Activated CD4-positive, alpha-beta T cell treated with anti-CD3 and anti-CD28 coated beads for 24 hours (primary cell): ENCODE results near the gene ZNF575.
"Not testable (repeated sequence)": the region's sequence is repeated elsewhere in the genome, so short reads cannot be mapped to it uniquely, and the experiment has no call there.

ENCODE experiments used
- DNase-seq, 2 donors: peaks; one replicate each; pipeline ENCODE4 v3.0.0-alpha.2; 2020; ENCODE audit warnings: low read depth in 2 of 2

Gene ZNF575

DNA sequence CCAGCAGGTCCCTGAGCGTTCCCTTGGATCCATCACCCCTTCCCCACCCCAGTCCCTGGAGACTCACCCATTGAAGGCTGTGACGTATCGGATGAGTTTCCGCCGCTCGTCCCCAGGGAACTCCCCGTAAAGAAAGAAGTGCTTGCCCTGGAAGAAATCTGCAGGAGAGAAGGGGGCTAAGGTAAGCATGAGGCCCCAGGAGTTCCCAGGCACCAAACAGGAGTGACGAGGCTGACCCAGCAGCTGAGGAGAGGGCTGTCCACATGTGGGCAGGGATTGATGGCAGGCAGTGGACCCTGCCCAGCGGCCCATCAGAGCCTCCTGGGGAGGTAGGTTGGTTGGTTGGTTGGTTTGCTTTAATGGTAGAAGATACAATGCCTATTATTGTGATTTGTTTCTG is 11.1 kb downstream of the ZNF575 start:
- DNase-seq, result no peak

- no peak for DNase-seq
Observed at GRCh38 chr19:43545276-43545675, 12.3 kb downstream of the ZNF575 start.

- no peak for DNase-seq
Observed at GRCh38 chr19:43545981-43546380, 13.0 kb downstream of the ZNF575 start.

GRCh38 chr19:43546581-43546980 is 13.6 kb downstream of the ZNF575 start:
- DNase-seq, result no peak

DNA sequence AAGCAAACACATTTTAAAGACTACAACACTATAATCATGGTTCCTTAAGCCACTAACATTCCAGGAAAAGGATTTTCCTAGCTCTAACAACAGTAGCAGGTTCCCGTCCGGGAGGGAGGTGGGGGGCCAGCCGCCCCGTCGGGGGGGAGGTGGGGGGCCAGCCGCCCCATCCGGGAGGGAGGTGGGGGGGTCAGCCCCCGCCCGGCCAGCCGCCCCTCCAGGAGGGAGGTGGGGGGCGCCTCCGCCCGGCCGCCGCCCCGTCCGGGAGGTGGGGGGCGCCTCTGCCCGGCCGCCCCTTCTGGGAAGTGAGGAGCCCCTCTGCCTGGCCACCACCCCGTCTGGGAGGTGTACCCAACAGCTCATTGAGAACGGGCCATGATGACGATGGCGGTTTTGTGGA is 14.9 kb downstream of the ZNF575 start:
- DNase-seq, result not testable (repeated sequence)

DNA sequence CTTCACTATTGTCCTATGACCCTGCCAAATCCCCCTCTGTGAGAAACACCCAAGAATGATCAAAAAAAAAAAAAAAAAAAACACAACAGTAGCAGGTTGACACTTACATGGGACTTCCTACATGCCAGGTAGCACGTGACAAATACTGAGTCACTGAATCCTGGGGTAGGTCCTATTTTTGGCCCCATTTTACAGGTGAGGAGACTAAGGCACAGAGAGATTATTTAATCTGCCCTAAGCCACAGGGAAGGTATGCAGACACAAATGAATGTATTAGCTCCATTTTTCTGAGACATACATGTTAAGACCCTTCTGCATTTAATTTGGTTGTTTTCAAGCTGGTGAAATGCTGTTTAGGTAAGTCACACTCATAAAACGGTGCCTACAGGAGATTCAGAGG is 15.7 kb downstream of the ZNF575 start:
- no peak for DNase-seq

GRCh38 chr19:43551399-43552197 is 18.6 kb downstream of the ZNF575 start:
- no peak for DNase-seq

- no peak for DNase-seq
Observed at GRCh38 chr19:43552198-43552450, 19.1 kb downstream of the ZNF575 start.

GRCh38 chr19:43552616-43553015 is 19.6 kb downstream of the ZNF575 start:
- no peak for DNase-seq

DNA sequence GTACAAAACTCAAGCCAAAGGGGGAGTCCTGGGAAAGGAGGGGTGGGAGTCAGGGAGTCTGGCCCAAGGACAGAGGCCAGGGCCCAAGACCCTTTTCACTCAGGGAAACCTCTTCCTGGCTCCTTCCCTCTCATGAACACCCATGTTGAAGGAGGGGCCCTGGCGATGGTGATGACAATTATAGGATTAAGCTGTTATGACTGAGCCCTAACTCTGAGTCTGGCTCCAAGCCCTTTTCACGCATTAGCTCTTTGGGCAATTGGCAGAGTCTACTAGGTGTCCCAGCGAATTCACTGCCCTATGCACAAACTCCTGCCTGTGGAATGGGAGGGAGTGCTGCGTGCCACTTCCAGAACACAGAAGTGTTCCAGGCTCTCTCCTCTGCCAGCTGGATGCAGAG is 20.7 kb downstream of the ZNF575 start:
- DNase-seq, result no peak

- DNase-seq, result no peak
Observed at GRCh38 chr19:43554317-43554895, 21.4 kb downstream of the ZNF575 start.

GRCh38 chr19:43555185-43555770 is 22.3 kb downstream of the ZNF575 start:
- peak; percentile 71 to 79 for DNase-seq

GRCh38 chr19:43560687-43561086 is 27.7 kb downstream of the ZNF575 start:
- no peak for DNase-seq

- no peak for DNase-seq
Observed at GRCh38 chr19:43561139-43561970, 28.4 kb downstream of the ZNF575 start.

- DNase-seq, result no peak
Observed at GRCh38 chr19:43562226-43562697, 29.3 kb downstream of the ZNF575 start.

- DNase-seq, result peak; percentile 36 to 42
Observed at GRCh38 chr19:43562698-43563241, 29.8 kb downstream of the ZNF575 start.

GRCh38 chr19:43563816-43564457 is 30.9 kb downstream of the ZNF575 start:
- no peak for DNase-seq

DNA sequence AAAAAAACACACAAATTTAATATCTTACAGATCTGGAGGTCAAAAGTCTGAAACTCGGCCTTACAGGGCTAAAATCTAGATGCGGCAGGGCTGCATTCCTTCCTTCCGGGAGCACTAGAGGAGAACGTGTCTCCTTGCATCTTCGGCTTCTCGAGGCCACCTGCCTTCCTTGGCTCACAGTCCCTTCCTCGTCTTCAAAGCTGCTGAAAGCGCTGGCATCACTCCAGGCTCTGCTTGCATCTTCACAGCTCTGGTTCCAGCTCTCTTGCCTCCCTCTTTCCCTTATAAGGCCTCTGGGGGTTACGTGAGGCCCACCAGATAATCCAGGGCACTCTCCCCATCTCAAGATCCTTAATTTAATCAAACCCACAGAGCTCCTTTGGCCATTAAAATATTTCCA is 31.8 kb downstream of the ZNF575 start:
- DNase-seq, result no peak

- no peak for DNase-seq
Observed at GRCh38 chr19:43569657-43570056, 36.7 kb downstream of the ZNF575 start.

DNA sequence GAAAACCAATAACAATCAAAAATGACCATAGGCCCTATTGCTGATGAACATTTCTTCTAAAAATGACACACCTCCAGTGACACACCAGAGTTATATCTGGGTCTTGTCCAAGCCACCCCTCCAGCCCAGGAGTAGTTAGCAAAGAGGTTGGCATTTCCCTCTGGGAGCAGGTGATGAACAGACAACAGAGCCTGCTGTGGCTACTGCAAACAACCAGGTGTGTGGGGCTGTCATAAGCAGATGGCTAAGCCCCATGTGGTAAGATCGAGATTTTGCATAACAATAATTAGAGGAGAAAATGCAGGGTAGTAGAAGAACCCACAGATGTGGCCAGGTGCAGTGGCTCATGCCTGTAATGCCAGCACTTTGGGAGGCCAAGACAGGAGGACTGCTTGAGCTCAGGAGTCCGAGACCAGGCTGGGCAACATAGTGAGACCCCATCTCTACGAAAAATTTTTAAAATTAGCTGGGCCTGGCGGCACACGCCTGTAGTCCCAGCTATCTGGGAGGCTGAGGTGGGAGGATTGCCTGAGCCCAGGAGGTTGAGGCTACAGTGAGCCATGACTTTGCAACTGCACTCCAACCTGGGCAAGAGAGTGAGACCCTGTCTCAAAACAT is 37.3 kb downstream of the ZNF575 start:
- no peak for DNase-seq

DNA sequence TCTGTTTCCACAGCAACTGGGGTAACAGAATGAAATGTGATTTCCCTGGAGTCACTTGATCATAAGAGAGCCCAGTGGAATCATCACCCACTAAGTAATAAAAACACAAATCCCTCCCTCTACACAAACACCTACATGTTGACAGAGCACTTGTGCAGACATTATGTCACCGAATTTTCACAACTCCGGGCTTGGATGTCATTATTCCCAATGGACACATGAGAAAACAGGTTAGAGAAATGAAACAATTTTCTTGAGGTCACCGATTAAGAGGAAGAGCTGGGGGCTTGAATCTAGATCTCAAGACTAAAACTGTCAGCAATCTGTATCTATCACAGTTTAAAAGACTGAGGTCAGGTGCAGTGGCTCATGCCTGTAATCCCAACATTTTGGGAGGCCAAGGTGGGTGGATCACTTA is 39.2 kb downstream of the ZNF575 start:
- DNase-seq, result no peak
